Cardiac fibroblast (primary cell): Measurements from ENCODE around the gene PTPRG.

Source experiments
- DNase-seq, 2 donors: peaks; one replicate each; pipeline versions ENCODE4 v3.0.0 to v3.0.0-alpha.2; 2010; ENCODE audit warnings: low read depth in 2 of 2
- H3K4me3 ChIP-seq, 2 donors: replicated peaks in 1 of 2; 1 replicate in 1 of 2; 2 replicates in 1 of 2; pipeline ENCODE4 v1.5.1; 2011; ENCODE audit warnings: low read depth in 2 of 2, low read length in 2 of 2, mild to moderate bottlenecking in 2 of 2, moderate library complexity in 1 of 2
- TF ChIP-seq, protein P1 (sequence below): IDR thresholded peaks from one replicate; pipeline ENCODE4 v1.5.1; 2011; ENCODE audit warnings: low read depth, mild to moderate bottlenecking, low read length, inconsistent platforms

The PTPRG gene

DNA sequence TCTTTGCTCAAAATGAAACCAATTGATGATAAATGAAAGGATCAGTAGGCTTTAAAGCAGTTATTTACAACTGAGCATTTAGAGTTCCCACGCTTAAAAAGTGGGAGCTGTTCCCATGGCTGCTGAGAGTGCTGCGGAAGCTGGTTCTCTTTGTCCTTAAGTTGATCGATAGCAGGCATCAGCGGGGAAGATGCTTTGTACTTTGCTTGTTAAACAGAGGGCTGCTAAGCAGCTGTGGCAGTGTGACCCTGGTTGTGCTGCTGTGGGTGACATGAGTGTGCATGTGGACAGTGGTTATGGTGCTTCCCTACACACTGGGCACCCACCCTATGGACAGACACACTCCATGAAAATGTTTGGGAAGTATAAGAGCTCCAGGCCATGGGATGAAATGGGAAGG, 96.3 kb downstream of the PTPRG start:
- no peak overlapping the region for H3K4me3 ChIP-seq
- DNase-seq, result no peak
- TF ChIP-seq, protein P1, sequence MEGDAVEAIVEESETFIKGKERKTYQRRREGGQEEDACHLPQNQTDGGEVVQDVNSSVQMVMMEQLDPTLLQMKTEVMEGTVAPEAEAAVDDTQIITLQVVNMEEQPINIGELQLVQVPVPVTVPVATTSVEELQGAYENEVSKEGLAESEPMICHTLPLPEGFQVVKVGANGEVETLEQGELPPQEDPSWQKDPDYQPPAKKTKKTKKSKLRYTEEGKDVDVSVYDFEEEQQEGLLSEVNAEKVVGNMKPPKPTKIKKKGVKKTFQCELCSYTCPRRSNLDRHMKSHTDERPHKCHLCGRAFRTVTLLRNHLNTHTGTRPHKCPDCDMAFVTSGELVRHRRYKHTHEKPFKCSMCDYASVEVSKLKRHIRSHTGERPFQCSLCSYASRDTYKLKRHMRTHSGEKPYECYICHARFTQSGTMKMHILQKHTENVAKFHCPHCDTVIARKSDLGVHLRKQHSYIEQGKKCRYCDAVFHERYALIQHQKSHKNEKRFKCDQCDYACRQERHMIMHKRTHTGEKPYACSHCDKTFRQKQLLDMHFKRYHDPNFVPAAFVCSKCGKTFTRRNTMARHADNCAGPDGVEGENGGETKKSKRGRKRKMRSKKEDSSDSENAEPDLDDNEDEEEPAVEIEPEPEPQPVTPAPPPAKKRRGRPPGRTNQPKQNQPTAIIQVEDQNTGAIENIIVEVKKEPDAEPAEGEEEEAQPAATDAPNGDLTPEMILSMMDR, result no peak

DNA sequence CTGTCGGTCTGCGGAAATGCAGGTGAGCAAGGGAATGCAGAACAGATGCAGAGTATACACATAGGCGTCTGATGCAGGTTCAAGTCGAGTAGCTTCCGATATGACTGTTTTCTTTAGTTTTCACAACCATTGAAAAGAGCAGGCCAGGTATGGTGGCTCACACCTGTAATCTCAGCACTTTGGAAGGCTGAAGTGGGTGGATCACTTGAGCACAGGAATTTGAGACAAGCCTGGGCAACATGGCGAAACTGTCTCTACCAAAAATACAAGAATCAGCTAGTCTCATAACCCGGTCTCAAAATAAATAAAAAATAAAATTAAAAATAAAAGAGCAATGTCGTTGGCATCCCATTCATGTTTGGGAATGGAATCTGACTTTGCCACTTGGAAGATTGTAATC, 101.5 kb downstream of the PTPRG start:
- TF ChIP-seq, protein P1, result no peak
- no peak for DNase-seq
- no peak overlapping the region for H3K4me3 ChIP-seq

DNA sequence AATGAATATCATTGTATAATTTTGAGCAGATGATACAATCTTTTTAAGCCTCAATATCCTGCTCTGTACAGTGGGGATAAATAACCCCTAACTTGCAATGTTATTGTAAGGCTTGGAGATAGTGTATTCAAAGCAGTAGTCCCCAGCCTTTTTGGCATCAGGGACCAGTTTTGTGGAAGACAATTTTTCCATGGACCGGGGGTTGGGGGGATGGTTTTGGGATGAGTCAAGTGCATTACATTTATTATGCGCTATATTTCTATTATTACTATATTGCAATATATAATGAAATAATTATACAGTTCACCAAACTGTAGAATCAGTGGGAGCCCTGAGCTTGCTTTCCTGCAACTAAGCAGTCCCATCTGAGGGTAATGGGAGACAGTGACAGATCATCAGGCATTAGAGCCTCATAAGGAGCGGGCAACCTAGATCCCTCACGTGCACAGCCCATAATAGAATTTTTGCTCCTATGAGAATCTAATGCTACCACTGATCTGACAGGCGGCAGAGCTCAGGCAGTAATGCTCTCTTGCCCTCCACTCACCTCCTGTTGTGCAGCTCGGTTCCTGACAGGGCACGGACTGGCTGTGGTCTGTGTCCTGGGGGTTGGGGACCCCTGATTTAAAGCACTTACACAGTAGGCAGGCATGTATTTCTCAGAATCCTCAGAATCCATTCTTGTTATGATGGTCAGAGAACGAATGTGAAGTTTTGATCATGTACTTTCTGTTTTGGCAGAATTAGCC, 102.2 kb downstream of the PTPRG start:
- peak overlapping the region in 1 of 2 donors; percentile 27 for H3K4me3 ChIP-seq
- no peak for DNase-seq
- TF ChIP-seq, protein P1, result no peak

DNA sequence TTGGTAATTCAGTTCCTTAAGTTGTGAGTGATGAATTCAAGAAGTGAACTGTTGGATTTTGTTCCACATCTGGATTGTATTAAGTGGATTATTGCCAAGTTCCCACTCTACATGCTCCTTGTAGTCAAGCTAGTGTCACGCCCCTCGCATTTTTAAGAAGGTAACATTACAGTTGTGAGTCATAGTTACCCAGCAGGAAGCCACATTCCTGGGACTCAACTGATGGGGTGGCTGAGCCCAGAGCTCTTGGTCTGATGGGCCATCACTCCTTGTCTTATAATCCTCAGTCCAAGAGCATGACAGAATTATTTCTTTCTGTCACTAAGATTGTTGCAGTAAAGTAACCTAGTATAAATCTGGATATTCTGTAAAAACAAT, 102.7 kb downstream of the PTPRG start:
- peak; percentile 92 to 95 for DNase-seq
- TF ChIP-seq, protein P1, result no peak
- H3K4me3 ChIP-seq, result peak overlapping the region in 1 of 2 donors; percentile 27

DNA sequence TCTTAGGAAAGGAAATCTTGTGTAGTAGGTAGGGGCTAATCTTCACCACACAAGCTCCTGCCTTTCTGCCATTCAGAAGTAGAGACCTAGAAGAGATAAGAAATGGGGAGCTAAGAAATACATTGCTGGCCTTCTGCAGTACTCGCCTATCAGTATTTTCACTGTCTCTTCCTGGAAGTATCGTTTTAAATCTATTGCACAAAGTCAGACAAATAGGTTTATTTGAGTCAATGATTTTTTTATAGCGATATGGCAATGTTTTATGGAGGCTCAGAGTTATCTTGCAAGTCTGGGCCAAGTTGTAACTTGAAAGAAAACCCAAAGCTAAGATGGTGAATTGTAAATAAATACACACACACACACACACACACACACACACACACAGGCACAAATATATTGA, 103.8 kb downstream of the PTPRG start:
- DNase-seq, result no peak
- TF ChIP-seq, protein P1, result no peak
- no peak overlapping the region for H3K4me3 ChIP-seq

DNA sequence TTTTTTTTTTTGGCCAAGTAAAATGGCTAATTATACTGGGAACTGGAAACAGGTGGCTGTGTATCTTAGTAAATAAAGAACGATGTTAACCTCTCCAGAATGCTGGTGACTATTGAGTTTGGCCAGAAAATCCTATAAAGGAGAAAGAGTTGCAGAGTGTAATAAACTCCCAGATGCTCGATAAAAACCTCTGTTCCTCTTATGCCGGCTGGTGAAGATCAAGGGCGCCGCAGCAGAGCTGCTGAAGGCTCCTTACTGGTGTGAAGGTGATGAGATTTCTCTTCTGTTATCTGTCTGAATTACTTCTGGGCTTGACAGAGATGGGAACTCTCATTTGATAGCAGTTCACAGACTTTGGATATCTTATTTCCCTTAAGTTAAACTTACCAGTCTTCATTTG, 104.6 kb downstream of the PTPRG start:
- no peak for DNase-seq
- TF ChIP-seq, protein P1, result no peak
- no peak overlapping the region for H3K4me3 ChIP-seq
